Measurements from ENCODE around the gene FLNC. TPM values are rescaled to one million over a fixed set of nuclear protein-coding genes. Genes with fewer than 3 reads are reported as not detected.

Gene FLNC
- polyA plus RNA-seq, 1 of the 3 experiments (the other 2 are of a cell fraction) = 43.7 TPM

GRCh38 chr7:128879461-128879938 lies 49.3 kb downstream of the FLNC start (continued):
- no peak for TF ChIP-seq RXRA (IDR thresholded peaks at IDR 0.05; ENCODE audit: borderline replicate concordance, low read depth)
- TF ChIP-seq RFX5 (IDR thresholded peaks at IDR 0.05; ENCODE audit: low read length) = no peak

DNA sequence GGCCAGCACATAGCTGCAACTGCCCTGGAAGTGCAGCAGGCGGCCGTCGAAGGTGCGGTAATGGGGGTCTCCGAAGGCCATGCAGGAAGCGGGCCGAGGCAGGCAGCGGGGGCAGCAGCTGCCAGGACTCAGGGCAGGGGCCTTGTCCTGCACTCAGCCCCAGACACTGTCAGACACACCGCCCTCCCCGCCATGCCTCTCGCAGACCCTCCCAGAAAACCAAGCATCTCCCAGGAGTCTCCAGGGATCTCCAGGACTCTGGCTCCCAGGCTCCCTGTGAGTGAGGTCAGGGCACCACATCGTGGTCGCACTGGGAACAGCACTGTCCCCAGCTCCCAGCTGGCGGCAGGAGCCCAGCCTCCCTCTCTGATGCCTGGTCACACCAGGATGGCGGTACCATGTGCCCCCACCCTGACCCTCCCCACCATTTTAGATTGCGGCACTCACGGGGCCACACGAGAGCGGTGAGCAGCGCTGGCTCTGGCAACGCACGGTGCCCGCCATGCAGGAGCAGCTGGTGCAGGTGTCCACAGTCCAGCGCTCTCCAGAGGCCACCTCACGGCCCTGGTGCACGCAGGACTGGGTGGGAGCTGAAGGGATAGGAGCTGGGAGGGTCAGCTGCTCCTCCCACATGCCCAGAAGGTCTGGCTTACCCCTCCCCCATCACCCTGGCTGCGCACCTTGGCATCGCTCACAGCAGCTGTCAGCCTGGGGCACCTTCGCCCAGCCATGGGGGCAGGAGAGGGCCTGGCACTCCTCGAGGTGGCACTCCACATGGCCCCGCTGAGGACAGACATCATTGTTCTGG lies 49.9 kb downstream of the FLNC start:
- Histone ChIP-seq H3K36me3 (replicated peaks in 1 of 2; ENCODE audit: control insufficient read depth in 1 of 2, insufficient read depth in 2 of 2, low read length in 1 of 2) (no peaks in the 10 kb centered on the region), H3K4me2 (no peak overlapping the region), H4K20me1 (ENCODE audit: insufficient read depth) (no peaks in the 10 kb centered on the region), H2AFZ (ENCODE audit: low read depth) (no peak overlapping the region), H3K4me3 (ENCODE audit: low read depth in 2 of 2, low read length in 1 of 2) (no peak overlapping the region; a peak in 1 of 4 replicates), H3K4me1 (ENCODE audit: control insufficient read depth in 1 of 2, insufficient read depth in 2 of 2, low read depth in 1 of 2, low read length in 1 of 2) (peaks cover 0 to 20% of the 10 kb centered on the region in 2 experiments; a peak in 1 of 4 replicates), H3F3A (replicated peaks; ENCODE audit: insufficient read depth) (peaks cover 8% of the 10 kb centered on the region), H3K9me2 (no peaks in the 10 kb centered on the region), H3K9me3 (no peaks in the 10 kb centered on the region), H3K79me2 (ENCODE audit: insufficient read depth) (no peaks in the 10 kb centered on the region), H3K27me3 (ENCODE audit: insufficient read depth) (no peaks in the 10 kb centered on the region), H3K9ac (no peak overlapping the region), H3K27ac (ENCODE audit: low read depth in 2 of 2, low read length in 1 of 2) (no peak overlapping the region)
- TF ChIP-seq RFX5 (IDR thresholded peaks at IDR 0.05; ENCODE audit: low read length) = no peak
- TF ChIP-seq RAD21 (IDR thresholded peaks at IDR 0.05; ENCODE audit: low read length) = peak; percentile 99
- peak; percentile 83 for TF ChIP-seq CTCF (IDR thresholded peaks at IDR 0.05)
- peak; percentile 95 for TF ChIP-seq SMC3 (IDR thresholded peaks at IDR 0.05; ENCODE audit: low read depth, low read length)
- no peak for TF ChIP-seq TAF1 (IDR thresholded peaks at IDR 0.05; ENCODE audit: borderline replicate concordance, low read depth, low read length)
- TF ChIP-seq TEAD4 (IDR thresholded peaks at IDR 0.05; ENCODE audit: borderline replicate concordance, insufficient read depth) = no peak
- TF ChIP-seq, protein P1, sequence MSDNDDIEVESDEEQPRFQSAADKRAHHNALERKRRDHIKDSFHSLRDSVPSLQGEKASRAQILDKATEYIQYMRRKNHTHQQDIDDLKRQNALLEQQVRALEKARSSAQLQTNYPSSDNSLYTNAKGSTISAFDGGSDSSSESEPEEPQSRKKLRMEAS (IDR thresholded peaks at IDR 0.05; ENCODE audit: low read depth) = no peak
- no peak for TF ChIP-seq EZH2phosphoT487 (IDR thresholded peaks at IDR 0.05; ENCODE audit: borderline replicate concordance, low read depth)
- POLR2A ChIA-PET = interaction anchor here (0.7 kb wide), 2 partner anchors 376 to 406 kb away, joined by 3 read pairs; no protein-coding TSS in a partner anchor
- DNase-seq = peak; percentile 99
- 54% methylated on average over 14 of the region's 31 CpGs for WGBS (ENCODE audit: low lambda C conversion rate)
- CTCF ChIA-PET = interaction anchor here (0.6 to 12.3 kb wide), 65 partner anchors 9 to 533 kb away, joined by 3 to 181 read pairs (median 5); partner anchors contain the start of genes ATP6V1F, CCDC136, GARIN1A and HILPDA

Measured in SK-N-SH (cell line).